ENCODE measurements around the gene RDX. TPM values are rescaled to one million over a fixed set of nuclear protein-coding genes. Genes with fewer than 3 reads are reported as not detected.
A peak's percentile ranks its signal among the peaks of the same experiment; 100 is the strongest.

RDX gene
- total RNA-seq, 1 experiment from 2014 or later: 86.6 TPM

DNA sequence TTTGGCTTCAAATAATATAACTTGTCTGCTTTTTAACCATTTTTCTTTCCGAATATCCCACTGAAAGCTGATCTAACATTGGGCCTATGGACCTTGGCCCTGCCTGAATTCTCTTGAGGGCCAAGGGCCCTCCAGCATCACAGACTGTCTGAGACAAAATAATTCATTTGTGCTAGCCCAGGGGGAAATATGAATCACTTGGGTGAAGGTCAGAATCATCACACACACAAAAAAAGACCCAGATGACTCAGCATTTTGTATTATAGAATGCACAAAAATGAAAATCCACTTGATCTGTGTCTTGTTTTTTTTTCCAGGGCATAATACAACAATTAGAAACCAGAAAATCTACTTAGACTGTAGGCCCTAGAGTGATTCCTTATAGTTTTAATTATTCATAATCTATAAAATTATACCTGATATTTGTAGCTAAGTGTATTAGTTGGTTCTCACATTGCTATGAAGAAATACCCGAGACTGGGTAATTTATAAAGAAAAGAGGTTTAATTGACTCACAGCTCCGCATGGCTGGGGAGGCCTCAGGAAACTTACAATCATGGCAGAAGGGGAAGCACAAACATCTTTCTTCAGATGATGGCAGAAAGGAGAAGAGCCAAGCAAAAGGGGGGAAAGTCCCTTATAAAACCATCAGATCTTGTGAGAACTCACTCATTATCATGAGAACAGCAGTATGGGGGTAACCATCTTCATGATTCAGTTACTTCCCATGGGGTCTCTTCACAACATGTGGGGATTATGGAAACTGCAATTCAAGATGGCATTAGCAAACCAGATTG is 15.6 kb upstream of the RDX start:
- H3K4ac ChIP-seq (ENCODE audit: low read depth, low read length): no peak overlapping the region
- H3T11ph ChIP-seq (ENCODE audit: low read length): no peak overlapping the region
- H4K20me1 ChIP-seq (ENCODE audit: control insufficient read depth, insufficient read depth, insufficient read length): no peaks in the 10 kb centered on the region
- H3K9ac ChIP-seq (ENCODE audit: extremely low read depth, insufficient read length, low read length): no peak overlapping the region
- no peak for DNase-seq
- peak overlapping the region in 1 of 2 experiments; percentile 62; a peak in 3 of 5 replicates for H3K4me3 Mint-ChIP-seq
- no peak overlapping the region for H2AFZ ChIP-seq (ENCODE audit: low read length)
- H3K14ac ChIP-seq (ENCODE audit: insufficient read depth, low read length): no peak overlapping the region
- H4K5ac ChIP-seq (ENCODE audit: insufficient read length, low read depth, low read length): no peak overlapping the region
- H2AK5ac ChIP-seq (ENCODE audit: insufficient read length, low read length): no peak overlapping the region
- no peak overlapping the region for H4K91ac ChIP-seq (ENCODE audit: insufficient read length, low read depth, low read length)
- H3K4me1 ChIP-seq (ENCODE audit: insufficient read depth, low read length): no peaks in the 10 kb centered on the region; the same call in 1 of the 2 replicates
- H3K23ac ChIP-seq (ENCODE audit: insufficient read length, low read depth, low read length): no peak overlapping the region
- H3K27ac ChIP-seq (ENCODE audit: insufficient read length, low read depth, low read length): no peak overlapping the region
- H3K23me2 ChIP-seq (ENCODE audit: insufficient read length, low read depth, low read length, poor library complexity, severe bottlenecking): no peaks in the 10 kb centered on the region
- no CpG with 5 or more reads among the region's 3 CpGs for WGBS (ENCODE audit: extremely low coverage, insufficient read length, low lambda C conversion rate)
- H4K8ac ChIP-seq (replicated peaks; ENCODE audit: insufficient read length, low read depth, low read length): no peak overlapping the region
- no peak overlapping the region for H3K4me2 ChIP-seq (ENCODE audit: insufficient read depth, insufficient read length, low read length)
- no peak overlapping the region for H2BK5ac ChIP-seq (ENCODE audit: insufficient read length, low read length)
- no peak overlapping the region for H2BK12ac ChIP-seq (ENCODE audit: insufficient read length, low read depth, low read length)
- no peaks in the 10 kb centered on the region for H3K79me2 ChIP-seq (ENCODE audit: insufficient read depth, low read length)
- no peaks in the 10 kb centered on the region for H3K79me1 ChIP-seq (ENCODE audit: insufficient read depth, low read depth, low read length, poor library complexity, severe bottlenecking)
- H2BK20ac ChIP-seq (ENCODE audit: low read depth, low read length, poor library complexity, severe bottlenecking): no peak overlapping the region
- no peaks in the 10 kb centered on the region for H3K36me3 Mint-ChIP-seq (ENCODE audit: insufficient read depth in 1 of 3, low read depth in 3 of 3)
- H2BK120ac ChIP-seq (ENCODE audit: low read depth, low read length, poor library complexity, severe bottlenecking): no peak overlapping the region
- no peak overlapping the region for H3K56ac ChIP-seq (ENCODE audit: insufficient read length, low read depth, low read length)
- peaks cover 20 to 35% of the 10 kb centered on the region in 2 experiments for H3K4me1 Mint-ChIP-seq
- H3K27me3 ChIP-seq (ENCODE audit: insufficient read depth, low read length): no peaks in the 10 kb centered on the region
- TF ChIP-seq, protein P1, sequence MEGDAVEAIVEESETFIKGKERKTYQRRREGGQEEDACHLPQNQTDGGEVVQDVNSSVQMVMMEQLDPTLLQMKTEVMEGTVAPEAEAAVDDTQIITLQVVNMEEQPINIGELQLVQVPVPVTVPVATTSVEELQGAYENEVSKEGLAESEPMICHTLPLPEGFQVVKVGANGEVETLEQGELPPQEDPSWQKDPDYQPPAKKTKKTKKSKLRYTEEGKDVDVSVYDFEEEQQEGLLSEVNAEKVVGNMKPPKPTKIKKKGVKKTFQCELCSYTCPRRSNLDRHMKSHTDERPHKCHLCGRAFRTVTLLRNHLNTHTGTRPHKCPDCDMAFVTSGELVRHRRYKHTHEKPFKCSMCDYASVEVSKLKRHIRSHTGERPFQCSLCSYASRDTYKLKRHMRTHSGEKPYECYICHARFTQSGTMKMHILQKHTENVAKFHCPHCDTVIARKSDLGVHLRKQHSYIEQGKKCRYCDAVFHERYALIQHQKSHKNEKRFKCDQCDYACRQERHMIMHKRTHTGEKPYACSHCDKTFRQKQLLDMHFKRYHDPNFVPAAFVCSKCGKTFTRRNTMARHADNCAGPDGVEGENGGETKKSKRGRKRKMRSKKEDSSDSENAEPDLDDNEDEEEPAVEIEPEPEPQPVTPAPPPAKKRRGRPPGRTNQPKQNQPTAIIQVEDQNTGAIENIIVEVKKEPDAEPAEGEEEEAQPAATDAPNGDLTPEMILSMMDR (conservative IDR thresholded peaks at IDR 0.05): no peak
- H3K27ac Mint-ChIP-seq: peak overlapping the region; percentile 86 to 99 (median 97)
- no peaks in the 10 kb centered on the region; a peak in 1 of 5 replicates for H3K9me3 Mint-ChIP-seq
- H3K9me3 ChIP-seq (ENCODE audit: control insufficient read depth, low read depth, low read length): no peaks in the 10 kb centered on the region
- no peaks in the 10 kb centered on the region for H3K27me3 Mint-ChIP-seq (ENCODE audit: low read depth)
- no peak overlapping the region for H3K18ac ChIP-seq (ENCODE audit: insufficient read length, low read depth, low read length)
- H2BK15ac ChIP-seq (ENCODE audit: low read depth, low read length): no peak overlapping the region

Measured in H9 (cell line).